Activated CD8-positive, alpha-beta memory T cell treated with anti-CD3 and anti-CD28 coated beads, Interleukin-2, amount 50 U/mL, for 4 hours (primary cell): ENCODE measurements around the gene ICAM3.
"Not testable (repeated sequence)": the region's sequence is repeated elsewhere in the genome, so short reads cannot be mapped to it uniquely, and the experiment has no call there.

Source experiments
- DNase-seq: peaks from one replicate; pipeline ENCODE4 v3.0.0-alpha.2; 2020

The ICAM3 gene

GRCh38 chr19:10339380-10339960, at the start of gene ICAM3:
Gene ICAM3, minus strand, starts transcription at chr19:10339624. Its CDS starts 10 bp downstream, at chr19:10339614.
- peak; percentile 63 for DNase-seq

GRCh38 chr19:10388957-10389356, 49.5 kb upstream of the ICAM3 start:
- peak; percentile 87 for DNase-seq

- no peak for DNase-seq
These were observed 45.2 kb upstream of the ICAM3 start for GRCh38 chr19:10384580-10384979.

GRCh38 chr19:10383223-10383499, 43.7 kb upstream of the ICAM3 start:
- DNase-seq, result not testable (repeated sequence)

- DNase-seq, result peak; percentile 95
These were observed 41.1 kb upstream of the ICAM3 start, which contains the start of gene TYK2 for GRCh38 chr19:10380313-10381102. Gene TYK2, minus strand, starts transcription at chr19:10380572. Its CDS starts 2,166 bp downstream, at chr19:10378406.

- no peak for DNase-seq
These were observed 40.5 kb upstream of the ICAM3 start for GRCh38 chr19:10379880-10380312.

GRCh38 chr19:10378124-10378523, 38.7 kb upstream of the ICAM3 start:
- DNase-seq, result no peak

- not testable (repeated sequence) for DNase-seq
These were observed 37.8 kb upstream of the ICAM3 start for GRCh38 chr19:10377140-10377640.

GRCh38 chr19:10374931-10375330, 35.5 kb upstream of the ICAM3 start:
- DNase-seq, result no peak

- no peak for DNase-seq
These were observed 33.3 kb upstream of the ICAM3 start for GRCh38 chr19:10372690-10373089.

GRCh38 chr19:10368101-10368803, 28.8 kb upstream of the ICAM3 start:
- DNase-seq, result no peak

- not testable (repeated sequence) for DNase-seq
These were observed 27.6 kb upstream of the ICAM3 start for GRCh38 chr19:10366950-10367512.

- DNase-seq, result no peak
These were observed 26.1 kb upstream of the ICAM3 start for GRCh38 chr19:10365518-10365917.

GRCh38 chr19:10364644-10365043, 25.2 kb upstream of the ICAM3 start:
- no peak for DNase-seq

- DNase-seq, result no peak
These were observed 24.4 kb upstream of the ICAM3 start for GRCh38 chr19:10363789-10364281.

GRCh38 chr19:10362259-10362658, 22.8 kb upstream of the ICAM3 start:
- no peak for DNase-seq

- DNase-seq, result no peak
These were observed 22.2 kb upstream of the ICAM3 start for GRCh38 chr19:10361569-10362011.

- DNase-seq, result no peak
These were observed 17.0 kb upstream of the ICAM3 start for GRCh38 chr19:10356431-10356830.

GRCh38 chr19:10353793-10354391, 14.5 kb upstream of the ICAM3 start:
- DNase-seq, result no peak

GRCh38 chr19:10352764-10353671, 13.6 kb upstream of the ICAM3 start:
- no peak for DNase-seq

GRCh38 chr19:10346509-10346908, 7.1 kb upstream of the ICAM3 start:
- DNase-seq, result no peak

- no peak for DNase-seq
These were observed 5.4 kb upstream of the ICAM3 start for GRCh38 chr19:10344780-10345179.
